WTC11 (cell line): ENCODE measurements around the gene CLEC5A.

Experiments
- CTCF ChIP-seq: fragments of 200-600 bp; IDR thresholded peaks from 2 replicates; pipeline ENCODE4 v1.8.0; 2022; ENCODE audit warnings: antibody characterized with exemption
- E2F4 ChIP-seq: sonication (generic); formaldehyde crosslinking; IDR thresholded peaks from 2 replicates; pipeline ENCODE4 v1.8.1; 2022; ENCODE audit warnings: low read depth, mild to moderate bottlenecking, moderate library complexity, missing genetic modification reagents, borderline replicate concordance
- GABPB1 ChIP-seq: sonication (generic); formaldehyde crosslinking; IDR thresholded peaks from 2 replicates; pipeline ENCODE4 v1.8.1; 2023; ENCODE audit warnings: mild to moderate bottlenecking, missing genetic modification reagents
- JUN ChIP-seq: sonication (generic); formaldehyde crosslinking; IDR thresholded peaks from 2 replicates; pipeline ENCODE4 v1.8.0; 2023; ENCODE audit warnings: mild to moderate bottlenecking, missing genetic modification reagents
- NFYB ChIP-seq: sonication (generic); formaldehyde crosslinking; conservative IDR thresholded peaks from 2 replicates; pipeline ENCODE4 v1.8.0; 2022; ENCODE audit warnings: low read depth, missing genetic modification reagents
- NR1H2 ChIP-seq: sonication (generic); formaldehyde crosslinking; IDR thresholded peaks from 2 replicates; pipeline ENCODE4 v1.9.0; 2021; ENCODE audit warnings: mild to moderate bottlenecking, moderate library complexity, missing genetic modification reagents
- SP1 ChIP-seq: sonication (generic); formaldehyde crosslinking; conservative IDR thresholded peaks from 2 replicates; pipeline ENCODE4 v1.8.1; 2022; ENCODE audit warnings: missing genetic modification reagents
- USF2 ChIP-seq: sonication (generic); formaldehyde crosslinking; IDR thresholded peaks from 2 replicates; pipeline ENCODE4 v1.8.1; 2023; ENCODE audit warnings: mild to moderate bottlenecking, missing genetic modification reagents, moderate library complexity
- ZBTB43 ChIP-seq: sonication (generic); formaldehyde crosslinking; IDR thresholded peaks from 2 replicates; pipeline ENCODE4 v1.8.1; 2023; ENCODE audit warnings: mild to moderate bottlenecking, missing genetic modification reagents
- ZNF263 ChIP-seq: sonication (generic); formaldehyde crosslinking; IDR thresholded peaks from 2 replicates; pipeline ENCODE4 v1.8.1; 2022; ENCODE audit warnings: low read depth, mild to moderate bottlenecking, moderate library complexity, missing genetic modification reagents
- TF ChIP-seq, protein P1 (sequence below): sonication (generic); formaldehyde crosslinking; IDR thresholded peaks from 2 replicates; pipeline ENCODE4 v1.8.1; 2023; ENCODE audit warnings: mild to moderate bottlenecking, moderate library complexity, missing genetic modification reagents
- TF ChIP-seq, protein P2 (sequence below): sonication (generic); formaldehyde crosslinking; IDR thresholded peaks from 2 replicates; pipeline ENCODE4 v1.8.1; 2022; ENCODE audit warnings: low read depth, missing genetic modification reagents, borderline replicate concordance

DNA sequence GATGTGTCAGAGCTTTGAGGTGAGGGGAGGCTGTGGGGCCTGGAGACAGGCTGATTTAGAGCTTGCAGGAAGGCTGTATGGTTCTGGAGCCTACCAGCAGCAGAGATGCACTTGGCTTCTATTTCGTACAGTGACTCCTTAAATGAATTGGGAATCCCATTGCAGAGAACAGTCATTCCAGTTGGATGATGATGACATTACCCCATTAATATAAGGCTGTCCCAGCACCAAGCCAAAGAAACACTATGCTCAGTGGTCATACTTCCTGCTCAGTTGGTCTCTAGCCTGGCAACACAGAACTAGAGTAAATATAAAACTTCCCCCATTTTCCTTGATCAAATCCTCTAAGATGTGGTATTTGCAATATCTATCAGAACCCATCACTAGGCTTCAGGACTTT, 5.7 kb upstream of the CLEC5A start:
- no peak for TF ChIP-seq ZBTB43 (CRISPR knock-in tag)
- TF ChIP-seq CTCF = no peak
- no peak for TF ChIP-seq JUN
- TF ChIP-seq NR1H2 (CRISPR knock-in tag) = no peak
- no peak for TF ChIP-seq GABPB1 (CRISPR knock-in tag)
- no peak for TF ChIP-seq SP1 (CRISPR knock-in tag)
- TF ChIP-seq, protein P1, sequence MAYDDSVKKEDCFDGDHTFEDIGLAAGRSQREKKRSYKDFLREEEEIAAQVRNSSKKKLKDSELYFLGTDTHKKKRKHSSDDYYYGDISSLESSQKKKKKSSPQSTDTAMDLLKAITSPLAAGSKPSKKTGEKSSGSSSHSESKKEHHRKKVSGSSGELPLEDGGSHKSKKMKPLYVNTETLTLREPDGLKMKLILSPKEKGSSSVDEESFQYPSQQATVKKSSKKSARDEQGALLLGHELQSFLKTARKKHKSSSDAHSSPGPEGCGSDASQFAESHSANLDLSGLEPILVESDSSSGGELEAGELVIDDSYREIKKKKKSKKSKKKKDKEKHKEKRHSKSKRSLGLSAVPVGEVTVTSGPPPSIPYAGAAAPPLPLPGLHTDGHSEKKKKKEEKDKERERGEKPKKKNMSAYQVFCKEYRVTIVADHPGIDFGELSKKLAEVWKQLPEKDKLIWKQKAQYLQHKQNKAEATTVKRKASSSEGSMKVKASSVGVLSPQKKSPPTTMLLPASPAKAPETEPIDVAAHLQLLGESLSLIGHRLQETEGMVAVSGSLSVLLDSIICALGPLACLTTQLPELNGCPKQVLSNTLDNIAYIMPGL = no peak
- TF ChIP-seq USF2 (CRISPR knock-in tag) = no peak
- no peak for TF ChIP-seq ZNF263
- TF ChIP-seq E2F4 = no peak
- TF ChIP-seq, protein P2, sequence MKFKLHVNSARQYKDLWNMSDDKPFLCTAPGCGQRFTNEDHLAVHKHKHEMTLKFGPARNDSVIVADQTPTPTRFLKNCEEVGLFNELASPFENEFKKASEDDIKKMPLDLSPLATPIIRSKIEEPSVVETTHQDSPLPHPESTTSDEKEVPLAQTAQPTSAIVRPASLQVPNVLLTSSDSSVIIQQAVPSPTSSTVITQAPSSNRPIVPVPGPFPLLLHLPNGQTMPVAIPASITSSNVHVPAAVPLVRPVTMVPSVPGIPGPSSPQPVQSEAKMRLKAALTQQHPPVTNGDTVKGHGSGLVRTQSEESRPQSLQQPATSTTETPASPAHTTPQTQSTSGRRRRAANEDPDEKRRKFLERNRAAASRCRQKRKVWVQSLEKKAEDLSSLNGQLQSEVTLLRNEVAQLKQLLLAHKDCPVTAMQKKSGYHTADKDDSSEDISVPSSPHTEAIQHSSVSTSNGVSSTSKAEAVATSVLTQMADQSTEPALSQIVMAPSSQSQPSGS (CRISPR knock-in tag) = no peak
- TF ChIP-seq NFYB (CRISPR knock-in tag) = no peak
